ENCODE data around the gene CHRNB4. TPM values are rescaled to one million over a fixed set of nuclear protein-coding genes. Genes with fewer than 3 reads are reported as not detected.

CHRNB4 gene
- total RNA-seq, 3 donors from 2014 or later = 0.29 to 2.4 TPM; not detected in 1

DNA sequence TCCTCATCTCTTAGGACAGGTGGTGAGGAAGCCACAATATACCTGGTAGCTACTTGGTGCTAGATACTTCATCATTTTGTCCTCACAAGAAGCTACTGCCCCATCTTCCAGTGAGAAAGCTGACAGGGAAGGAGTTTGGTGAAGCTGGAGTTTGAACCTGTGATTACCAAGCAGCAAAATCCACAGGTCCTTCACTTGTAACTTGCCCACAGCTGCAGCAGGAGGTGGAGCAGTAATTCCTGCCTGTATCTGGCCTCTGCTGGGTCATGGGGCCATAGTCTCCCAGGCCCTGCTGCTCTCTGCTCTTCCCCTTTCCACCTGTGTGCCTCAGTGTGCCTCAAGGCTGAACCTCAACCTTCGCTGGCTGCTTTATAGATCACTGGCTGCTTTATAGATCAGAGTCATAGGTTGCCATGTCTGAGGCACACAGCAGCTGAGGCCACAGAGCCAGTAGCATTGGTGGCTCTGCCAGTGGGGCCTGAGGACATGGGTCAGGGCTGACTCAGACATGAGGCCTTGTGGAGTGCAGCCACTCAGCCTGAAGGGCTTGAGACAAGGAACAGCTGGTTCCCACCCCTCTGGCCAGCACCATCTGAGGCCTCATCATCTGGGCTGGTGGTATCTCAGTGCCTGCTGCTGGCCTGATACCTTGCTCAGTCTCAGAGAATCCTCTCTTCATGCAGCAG is 11.1 kb upstream of the CHRNB4 start:
- no peaks in the 10 kb centered on the region for H3K9me3 ChIP-seq
- H3K36me3 ChIP-seq (ENCODE audit: low read depth) = no peaks in the 10 kb centered on the region
- ATAC-seq (no peak), DNase-seq (no peak)
- TF ChIP-seq, protein P1, sequence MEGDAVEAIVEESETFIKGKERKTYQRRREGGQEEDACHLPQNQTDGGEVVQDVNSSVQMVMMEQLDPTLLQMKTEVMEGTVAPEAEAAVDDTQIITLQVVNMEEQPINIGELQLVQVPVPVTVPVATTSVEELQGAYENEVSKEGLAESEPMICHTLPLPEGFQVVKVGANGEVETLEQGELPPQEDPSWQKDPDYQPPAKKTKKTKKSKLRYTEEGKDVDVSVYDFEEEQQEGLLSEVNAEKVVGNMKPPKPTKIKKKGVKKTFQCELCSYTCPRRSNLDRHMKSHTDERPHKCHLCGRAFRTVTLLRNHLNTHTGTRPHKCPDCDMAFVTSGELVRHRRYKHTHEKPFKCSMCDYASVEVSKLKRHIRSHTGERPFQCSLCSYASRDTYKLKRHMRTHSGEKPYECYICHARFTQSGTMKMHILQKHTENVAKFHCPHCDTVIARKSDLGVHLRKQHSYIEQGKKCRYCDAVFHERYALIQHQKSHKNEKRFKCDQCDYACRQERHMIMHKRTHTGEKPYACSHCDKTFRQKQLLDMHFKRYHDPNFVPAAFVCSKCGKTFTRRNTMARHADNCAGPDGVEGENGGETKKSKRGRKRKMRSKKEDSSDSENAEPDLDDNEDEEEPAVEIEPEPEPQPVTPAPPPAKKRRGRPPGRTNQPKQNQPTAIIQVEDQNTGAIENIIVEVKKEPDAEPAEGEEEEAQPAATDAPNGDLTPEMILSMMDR (IDR thresholded peaks at IDR 0.05) = no peak
- no peaks in the 10 kb centered on the region for H3K4me1 ChIP-seq (ENCODE audit: low read depth)
- H3K4me3 ChIP-seq = no peak overlapping the region
- intact Hi-C loops (cut with DNase I, micrococcal nuclease) = no loop called here

DNA sequence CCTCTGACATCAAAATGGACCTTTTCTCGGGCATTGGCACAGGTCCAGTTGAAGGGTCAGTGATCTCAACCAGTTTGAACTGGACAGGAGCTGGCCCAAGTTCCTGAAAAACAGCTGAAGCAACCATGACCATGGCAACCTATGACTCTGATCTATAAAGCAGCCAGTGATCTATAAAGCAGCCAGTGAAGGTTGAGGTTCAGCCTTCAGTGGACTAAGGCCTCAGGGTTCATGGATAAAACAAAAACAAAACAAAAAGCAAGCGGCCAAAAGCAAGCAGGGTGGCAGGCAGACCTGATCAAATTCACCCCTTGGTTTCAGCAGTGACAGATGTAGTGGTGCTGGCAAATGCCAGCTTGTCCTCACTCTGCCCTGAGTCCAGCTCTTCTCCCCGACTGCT is 10.0 kb upstream of the CHRNB4 start:
- no peak for ATAC-seq
- H3K9me3 ChIP-seq = no peaks in the 10 kb centered on the region
- no peaks in the 10 kb centered on the region for H3K4me1 ChIP-seq (ENCODE audit: low read depth)
- no peak overlapping the region for H3K4me3 ChIP-seq
- DNase-seq = no peak
- TF ChIP-seq, protein P1 (IDR thresholded peaks at IDR 0.05) = no peak
- intact Hi-C loops (cut with DNase I, micrococcal nuclease) = no loop called here
- no peaks in the 10 kb centered on the region for H3K36me3 ChIP-seq (ENCODE audit: low read depth)

DNA sequence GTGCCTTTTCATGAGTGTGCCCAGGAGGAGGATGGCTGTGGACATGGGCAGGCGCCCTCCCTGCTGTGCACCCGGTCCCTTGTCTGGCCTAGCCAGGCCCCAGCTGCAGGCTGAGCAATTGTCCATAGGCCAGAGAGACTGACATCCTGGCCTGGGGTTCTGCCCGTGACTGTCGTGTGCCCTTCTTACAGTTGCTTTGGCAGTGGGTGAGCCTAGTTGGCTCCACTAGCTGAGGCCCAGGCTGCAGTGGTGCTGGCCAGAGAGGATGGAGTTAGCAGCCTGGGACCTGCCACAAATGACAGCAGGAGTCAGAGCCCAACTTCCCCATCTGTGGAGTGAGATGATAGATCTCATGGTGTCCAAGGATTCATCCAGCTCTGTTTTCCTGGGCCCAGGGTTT is 9.0 kb upstream of the CHRNB4 start:
- H3K9me3 ChIP-seq = no peaks in the 10 kb centered on the region

DNA sequence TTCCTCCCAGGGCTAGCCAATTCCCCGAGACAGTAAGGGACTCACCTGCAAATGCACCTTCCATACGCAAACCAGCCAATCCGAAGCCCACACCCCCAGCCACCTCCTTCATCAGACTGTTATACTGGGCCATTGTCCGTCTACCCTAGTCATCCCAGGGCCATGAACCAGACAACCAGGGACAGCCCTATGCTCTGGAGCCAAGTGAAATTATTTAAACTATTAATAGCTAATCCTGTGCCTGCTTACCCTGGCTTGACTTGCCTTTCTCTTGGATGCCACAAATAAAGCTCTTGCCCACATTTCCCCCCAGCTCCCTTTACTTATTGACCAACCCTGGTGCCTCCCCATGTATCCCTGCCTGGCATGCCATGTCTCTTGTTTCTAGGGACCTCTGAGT is 4.0 kb upstream of the CHRNB4 start:
- TF ChIP-seq, protein P1 (IDR thresholded peaks at IDR 0.05) = no peak
- DNase-seq (no peak), ATAC-seq (no peak)
- Histone ChIP-seq H3K36me3 (ENCODE audit: low read depth) (no peaks in the 10 kb centered on the region), H3K4me3 (no peak overlapping the region), H3K9me3 (no peaks in the 10 kb centered on the region), H3K4me1 (ENCODE audit: low read depth) (peaks cover 5% of the 10 kb centered on the region)
- intact Hi-C loops (cut with DNase I, micrococcal nuclease) = loop anchor here in 1 of 2 donors (2.0 kb wide), 1 partner anchor 52 kb away; no protein-coding TSS in a partner anchor

More for the DNA sequence above, 9.0 kb upstream of the CHRNB4 start:
- intact Hi-C loops (cut with DNase I, micrococcal nuclease) = no loop called here
- no peak for DNase-seq
- Histone ChIP-seq H3K4me1 (ENCODE audit: low read depth) (no peaks in the 10 kb centered on the region), H3K36me3 (ENCODE audit: low read depth) (no peaks in the 10 kb centered on the region), H3K4me3 (no peak overlapping the region)
- ATAC-seq = no peak
- TF ChIP-seq, protein P1 (IDR thresholded peaks at IDR 0.05) = no peak

DNA sequence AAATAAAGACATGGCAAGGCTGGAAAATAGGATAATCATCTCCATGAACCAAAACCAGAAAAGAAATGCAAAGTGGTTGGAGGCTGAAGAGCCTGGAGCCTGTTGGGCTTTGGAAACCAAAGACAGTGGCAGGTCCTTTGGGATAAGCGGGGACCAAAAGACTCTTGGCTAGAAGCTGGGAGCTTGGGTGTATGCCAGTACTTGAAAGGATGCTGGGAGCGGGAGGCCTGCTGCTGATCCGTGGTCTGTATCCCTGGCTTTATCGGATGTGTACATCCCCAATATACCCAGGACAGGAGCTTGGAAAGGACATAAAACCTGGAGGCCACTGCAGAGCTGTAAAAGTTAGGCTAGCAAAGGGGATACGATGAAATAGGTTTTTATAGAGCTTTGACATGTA is 1.3 kb upstream of the CHRNB4 start:
- ATAC-seq (no peak), DNase-seq (no peak)
- H3K4me1 ChIP-seq (ENCODE audit: low read depth) = peaks cover 5% of the 10 kb centered on the region
- H3K36me3 ChIP-seq (ENCODE audit: low read depth) = no peaks in the 10 kb centered on the region
- H3K9me3 ChIP-seq = no peaks in the 10 kb centered on the region
- no peak overlapping the region for H3K4me3 ChIP-seq
- TF ChIP-seq, protein P1 (IDR thresholded peaks at IDR 0.05) = no peak
- intact Hi-C loops (cut with DNase I, micrococcal nuclease) = no loop called here

Data from mucosa of descending colon (tissue), 3 donors.